ENCODE results near the gene ABHD16A. TPM values are rescaled to one million over a fixed set of nuclear protein-coding genes. Genes with fewer than 3 reads are reported as not detected.

ABHD16A gene
- total RNA-seq, 1 donor from 2014 or later = 58.9 TPM

GRCh38 chr6:31642798-31643570, 60.1 kb downstream of the ABHD16A start:
- no peak for DNase-seq (ENCODE audit: low read depth)

- DNase-seq (ENCODE audit: low read depth) = no peak
Measured at GRCh38 chr6:31641370-31641769, 61.8 kb downstream of the ABHD16A start.

- no peak for DNase-seq (ENCODE audit: low read depth)
Measured at GRCh38 chr6:31640612-31641011, 62.5 kb downstream of the ABHD16A start.

GRCh38 chr6:31639449-31639861, 63.7 kb downstream of the ABHD16A start:
- DNase-seq (ENCODE audit: low read depth) = peak; percentile 40

GRCh38 chr6:31639043-31639442, 64.1 kb downstream of the ABHD16A start:
- DNase-seq (ENCODE audit: low read depth) = no peak

Small RNA genes within 50 kb of the gene (microRNA-seq; reads per million reads assigned to microRNA genes)
- 0.65 reads per million for gene MIR4646

Other genes starting within 250 kb of the ABHD16A start
- gene MICB, start 205.2 kb downstream of the ABHD16A start, total RNA-seq = 2.1 and 2.9 TPM in 2 replicates
- not detected in 2 replicates for gene MCCD1, start 174.4 kb downstream of the ABHD16A start, total RNA-seq
- gene DDX39B, start 161.3 kb downstream of the ABHD16A start, total RNA-seq = 290 and 382 TPM in 2 replicates
- gene ATP6V1G2, start 156.7 kb downstream of the ABHD16A start, total RNA-seq = 4.8 and 8.5 TPM in 2 replicates
- gene NFKBIL1, start 155.7 kb downstream of the ABHD16A start, total RNA-seq = 26.1 and 28.3 TPM in 2 replicates
- not detected in 2 replicates for gene LTA, start 131.0 kb downstream of the ABHD16A start, total RNA-seq
- gene TNF, start 127.8 kb downstream of the ABHD16A start, total RNA-seq = not detected in 2 replicates
- gene LTB, start 120.9 kb downstream of the ABHD16A start, total RNA-seq = 0.40 TPM in 1 of 2 replicates, not detected in the other
- not detected in 2 replicates for gene LST1, start 117.0 kb downstream of the ABHD16A start, total RNA-seq
- not detected in 2 replicates for gene NCR3, start 110.3 kb downstream of the ABHD16A start, total RNA-seq
- gene AIF1, start 88.1 kb downstream of the ABHD16A start, total RNA-seq = not detected in 2 replicates
- gene PRRC2A, start 82.6 kb downstream of the ABHD16A start, total RNA-seq = 77.2 and 85.9 TPM in 2 replicates
- gene BAG6, start 50.7 kb downstream of the ABHD16A start, total RNA-seq = 271 and 307 TPM in 2 replicates
- 2.9 and 4.2 TPM in 2 replicates for gene APOM, start 47.4 kb downstream of the ABHD16A start, total RNA-seq
- 20.6 and 24.0 TPM in 2 replicates for gene C6orf47, start 42.5 kb downstream of the ABHD16A start, total RNA-seq
- gene GPANK1, start 38.3 kb downstream of the ABHD16A start, total RNA-seq = 8.6 and 12.9 TPM in 2 replicates
- 211 and 248 TPM in 2 replicates for gene CSNK2B, start 37.2 kb downstream of the ABHD16A start, total RNA-seq
- 2.9 and 4.0 TPM in 2 replicates for gene LY6G5B, start 33.3 kb downstream of the ABHD16A start, total RNA-seq
- 2.7 and 3.4 TPM in 2 replicates for gene LY6G5C, start 22.3 kb downstream of the ABHD16A start, total RNA-seq
- not detected in 2 replicates for gene LY6G6F, start 3.5 kb upstream of the ABHD16A start, total RNA-seq
- gene LY6G6D, start 12.0 kb upstream of the ABHD16A start, total RNA-seq = not detected in 2 replicates
- gene LY6G6C, start 18.4 kb upstream of the ABHD16A start, total RNA-seq = not detected in 2 replicates
- not detected in 2 replicates for gene MPIG6B, start 20.0 kb upstream of the ABHD16A start, total RNA-seq
- 120 and 142 TPM in 2 replicates for gene DDAH2, start 26.0 kb upstream of the ABHD16A start, total RNA-seq
- gene CLIC1, start 33.2 kb upstream of the ABHD16A start, total RNA-seq = 257 and 425 TPM in 2 replicates
- gene MSH5, start 36.7 kb upstream of the ABHD16A start, total RNA-seq = 7.4 and 8.4 TPM in 2 replicates
- gene SAPCD1, start 59.3 kb upstream of the ABHD16A start, total RNA-seq = 0.94 TPM in 1 of 2 replicates, not detected in the other
- gene VWA7, start 74.0 kb upstream of the ABHD16A start, total RNA-seq = 1.3 TPM in 1 of 2 replicates, not detected in the other
- 56.4 and 62.2 TPM in 2 replicates for gene VARS1, start 92.4 kb upstream of the ABHD16A start, total RNA-seq
- 28.7 and 38.8 TPM in 2 replicates for gene LSM2, start 103.6 kb upstream of the ABHD16A start, total RNA-seq
- 2.6 and 3.6 TPM in 2 replicates for gene HSPA1L, start 112.0 kb upstream of the ABHD16A start, total RNA-seq
- gene HSPA1A, start 112.2 kb upstream of the ABHD16A start, total RNA-seq = 109 and 131 TPM in 2 replicates
- gene HSPA1B, start 124.4 kb upstream of the ABHD16A start, total RNA-seq = 86.3 and 98.7 TPM in 2 replicates
- gene NEU1, start 159.5 kb upstream of the ABHD16A start, total RNA-seq = 128 and 187 TPM in 2 replicates
- 0.11 and 0.16 TPM in 2 replicates for gene SLC44A4, start 175.7 kb upstream of the ABHD16A start, total RNA-seq
- 33.7 and 36.4 TPM in 2 replicates for gene EHMT2, start 194.4 kb upstream of the ABHD16A start, total RNA-seq
- 2.7 and 3.3 TPM in 2 replicates for gene ZBTB12, start 198.8 kb upstream of the ABHD16A start, total RNA-seq
- gene C2, start 224.4 kb upstream of the ABHD16A start, total RNA-seq = 7.0 and 7.5 TPM in 2 replicates
- 1.8 and 6.6 TPM in 2 replicates for gene CFB, start 242.8 kb upstream of the ABHD16A start, total RNA-seq